A673 (cell line): ENCODE data around the gene TAS1R2. TPM values are rescaled to one million over a fixed set of nuclear protein-coding genes. Genes with fewer than 3 reads are reported as not detected.

ENCODE experiments used
- BruUV-seq: library from RNA; stranded (reverse); fragments of 400-500 nt; replicated peaks from 2 replicates; lab custom pipeline; 2021; lab: Mats Ljungman, UMichigan
- CTCF ChIA-PET: fragments of 300-600 bp; sonication (Branson Sonifier 250); formaldehyde crosslinking; loops from one replicate; lab custom pipeline; 2022; ENCODE audit warnings: antibody characterized with exemption; lab: Charles Lee
- POLR2A ChIA-PET: fragments of 300-600 bp; sonication (Branson Sonifier 250); formaldehyde crosslinking; loops from one replicate; lab custom pipeline; 2022; ENCODE audit warnings: antibody characterized with exemption; ENCODE audit not compliant: low non-redundant PET; lab: Charles Lee
- DNase-seq: peaks from one replicate; pipeline ENCODE4 v3.0.0-alpha.2; 2015; ENCODE audit warnings: low spot score
- H3K27ac ChIP-seq: fragments of 200-600 bp; sonication (generic); 2 replicates; pipeline ENCODE4 v1.5.1; 2016; ENCODE audit warnings: mixed run types, low read depth, mild to moderate bottlenecking, mixed read lengths, antibody characterized with exemption, low read length; ENCODE audit not compliant: poor library complexity, severe bottlenecking
- H3K27me3 ChIP-seq: fragments of 200-600 bp; sonication (generic); replicated peaks from 2 replicates; pipeline ENCODE4 v1.6.1; 2017; ENCODE audit warnings: mixed run types, low read depth, mild to moderate bottlenecking, mixed read lengths, antibody characterized with exemption, low read length; ENCODE audit not compliant: insufficient read depth, poor library complexity
- H3K36me3 ChIP-seq: fragments of 200-600 bp; sonication (generic); 2 replicates; pipeline ENCODE4 v1.6.1; 2016; ENCODE audit warnings: mixed run types, mild to moderate bottlenecking, mixed read lengths, antibody characterized with exemption, low read length; ENCODE audit not compliant: insufficient read depth, poor library complexity, severe bottlenecking
- H3K4me1 ChIP-seq: fragments of 200-600 bp; sonication (generic); 2 replicates; pipeline ENCODE4 v1.6.1; 2017; ENCODE audit warnings: mixed run types, mild to moderate bottlenecking, mixed read lengths, antibody characterized with exemption, low read length; ENCODE audit not compliant: insufficient read depth, poor library complexity, severe bottlenecking
- H3K4me3 ChIP-seq: fragments of 200-600 bp; sonication (generic); 2 replicates; pipeline ENCODE4 v1.5.1; 2016; ENCODE audit warnings: low read depth, mixed run types, mild to moderate bottlenecking, mixed read lengths, low read length; ENCODE audit not compliant: poor library complexity, severe bottlenecking
- H3K9me3 ChIP-seq: fragments of 200-600 bp; sonication (generic); 2 replicates; pipeline ENCODE4 v1.6.1; 2016; ENCODE audit warnings: mixed run types, low read depth, mild to moderate bottlenecking, mixed read lengths, antibody characterized with exemption, low read length; ENCODE audit not compliant: poor library complexity, severe bottlenecking
- CTCF ChIP-seq: fragments of 300-800, 200-600 bp; sonication (generic); conservative IDR thresholded peaks from 2 replicates; pipeline ENCODE4 v1.5.1; 2017; ENCODE audit warnings: low read depth, mild to moderate bottlenecking, antibody characterized with exemption, low read length, moderate library complexity, mixed read lengths
- EZH2 ChIP-seq: fragments of 200-600 bp; sonication (generic); IDR thresholded peaks from 2 replicates; pipeline ENCODE4 v1.6.1; 2017; ENCODE audit warnings: borderline replicate concordance, low read depth, mild to moderate bottlenecking, mixed read lengths, antibody characterized with exemption, low read length; ENCODE audit not compliant: poor library complexity, severe bottlenecking
- intact Hi-C: fragments of 100-400 bp; cut with micrococcal nuclease; formaldehyde crosslinking; loops from one replicate; pipeline ENCODE4 v1.10.0; 2022; ENCODE audit not compliant: unreplicated experiment
- total RNA-seq: library from RNA; stranded (reverse); gene quantifications from 2 replicates; pipeline ENCODE4 v1.2.3, GENCODE V29; 2021

TAS1R2 gene
- total RNA-seq, 1 experiment from 2014 or later = not detected

DNA sequence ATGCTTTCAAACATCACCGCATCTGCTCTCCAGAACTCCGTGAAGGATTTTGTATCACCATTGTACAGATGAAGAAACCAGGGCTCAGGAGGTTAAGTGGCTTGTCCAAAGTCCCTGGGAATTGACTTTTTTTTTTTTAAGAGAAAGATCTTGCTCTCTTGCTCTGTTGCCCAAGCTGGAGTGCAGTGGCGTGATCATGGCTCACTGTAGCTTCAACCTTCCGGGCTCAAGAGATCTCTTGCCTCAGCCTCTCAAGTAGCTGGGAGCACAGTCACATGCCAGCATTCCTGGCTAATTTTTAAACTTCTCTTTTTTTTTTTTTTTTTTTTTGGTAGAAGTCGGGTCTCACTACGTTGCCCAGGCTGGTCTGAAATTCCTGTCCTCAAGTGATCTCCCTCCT, 6.9 kb upstream of the TAS1R2 start:
- no peak for TF ChIP-seq CTCF
- no peak for TF ChIP-seq EZH2
- Histone ChIP-seq H3K4me3 (no peak overlapping the region), H3K4me1 (no peaks in the 10 kb centered on the region), H3K27me3 (no peaks in the 10 kb centered on the region), H3K27ac (no peak overlapping the region), H3K9me3 (no peaks in the 10 kb centered on the region), H3K36me3 (no peaks in the 10 kb centered on the region)
- POLR2A ChIA-PET = no interaction called here
- BruUV-seq = no TSS peak
- intact Hi-C loops = no loop called here
- CTCF ChIA-PET = interaction anchor here (0.6 to 0.7 kb wide), 3 partner anchors 11 to 395 kb away, joined by 6 to 10 read pairs (median 8); no protein-coding TSS in a partner anchor
- DNase-seq = no peak

DNA sequence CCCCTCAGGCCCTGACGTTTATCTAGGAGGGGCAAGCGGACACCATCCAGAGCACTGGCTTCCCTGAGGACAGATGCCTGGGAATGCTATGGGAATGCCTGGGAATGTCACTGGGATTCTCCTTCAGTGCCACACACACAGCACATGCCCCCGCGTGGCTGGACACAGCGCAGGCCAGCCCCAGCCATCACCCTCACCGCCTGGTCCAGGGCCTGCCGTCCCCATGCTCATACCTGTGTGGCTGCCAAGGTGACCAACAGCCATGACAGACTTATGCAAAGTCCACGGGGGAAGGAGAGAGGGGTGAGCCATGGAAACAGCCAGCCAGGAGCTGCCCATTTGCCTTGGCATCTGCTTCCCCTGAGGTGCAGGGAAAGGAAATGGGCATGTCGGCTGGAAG, 5.7 kb upstream of the TAS1R2 start:
- Histone ChIP-seq H3K4me1 (no peaks in the 10 kb centered on the region), H3K4me3 (no peak overlapping the region), H3K9me3 (no peaks in the 10 kb centered on the region), H3K27ac (no peak overlapping the region), H3K27me3 (no peaks in the 10 kb centered on the region), H3K36me3 (no peaks in the 10 kb centered on the region)
- no peak for TF ChIP-seq EZH2
- no peak for TF ChIP-seq CTCF
- no TSS peak for BruUV-seq
- intact Hi-C loops = no loop called here
- ChIA-PET POLR2A (no interaction called here), CTCF (no interaction called here)
- DNase-seq = no peak

DNA sequence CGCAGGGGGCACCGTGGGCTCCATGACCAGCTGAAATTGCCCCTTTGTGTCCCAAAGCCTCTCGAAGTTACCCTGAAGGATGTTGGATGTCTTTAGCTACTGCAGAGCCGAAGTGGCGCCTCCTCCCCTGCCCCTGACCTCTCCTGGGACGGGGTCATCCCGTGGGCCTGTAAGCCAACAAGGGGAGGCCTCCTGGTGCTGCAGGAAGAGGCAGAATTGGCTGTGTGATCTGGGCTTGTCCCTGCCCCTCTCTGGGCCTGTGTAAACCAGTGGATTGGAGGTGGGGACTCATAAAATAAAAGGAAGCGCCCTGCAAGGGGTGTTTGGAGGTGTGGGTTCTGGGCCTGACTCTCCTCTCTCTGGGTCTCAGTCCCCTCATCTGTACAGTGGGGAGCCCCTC, 2.1 kb upstream of the TAS1R2 start:
- no peaks in the 10 kb centered on the region for H3K9me3 ChIP-seq
- no peak for DNase-seq
- H3K27me3 ChIP-seq = no peaks in the 10 kb centered on the region
- no peak overlapping the region for H3K27ac ChIP-seq
- no peaks in the 10 kb centered on the region for H3K36me3 ChIP-seq
- intact Hi-C loops = no loop called here
- TF ChIP-seq CTCF (no peak), EZH2 (no peak)
- CTCF ChIA-PET = no interaction called here
- H3K4me1 ChIP-seq = no peaks in the 10 kb centered on the region
- H3K4me3 ChIP-seq = no peak overlapping the region
- POLR2A ChIA-PET = no interaction called here
- BruUV-seq = no TSS peak
